Measurements from ENCODE around the gene ANKRD12. TPM values are rescaled to one million over a fixed set of nuclear protein-coding genes. Genes with fewer than 3 reads are reported as not detected.

ANKRD12 gene
- total RNA-seq, 2 experiments from 2014 or later: 33.1 to 33.9 TPM

GRCh38 chr18:9325716-9326115, 189.1 kb downstream of the ANKRD12 start:
- Mint-ChIP-seq H3K9me3 (no peaks in the 10 kb centered on the region), H3K4me1 (no peaks in the 10 kb centered on the region), H3K27me3 (no peaks in the 10 kb centered on the region), H3K4me3 (no peak overlapping the region), H3K36me3 (peaks cover 2% of the 10 kb centered on the region), H3K27ac (no peak overlapping the region)
- DNase-seq: no peak

GRCh38 chr18:9328776-9329175, 192.2 kb downstream of the ANKRD12 start:
- Mint-ChIP-seq H3K4me3 (no peak overlapping the region), H3K4me1 (peaks cover under 1% of the 10 kb centered on the region), H3K27ac (no peak overlapping the region), H3K9me3 (no peaks in the 10 kb centered on the region), H3K27me3 (peaks cover 2% of the 10 kb centered on the region), H3K36me3 (no peaks in the 10 kb centered on the region)
- DNase-seq: no peak

- no peak overlapping the region for H3K27ac Mint-ChIP-seq
- H3K36me3 Mint-ChIP-seq: no peaks in the 10 kb centered on the region
- H3K4me3 Mint-ChIP-seq: no peak overlapping the region
- H3K9me3 Mint-ChIP-seq: no peaks in the 10 kb centered on the region
- H3K27me3 Mint-ChIP-seq: peaks cover 5% of the 10 kb centered on the region
- peaks cover 5% of the 10 kb centered on the region for H3K4me1 Mint-ChIP-seq
- DNase-seq: no peak
These were observed 192.9 kb downstream of the ANKRD12 start for GRCh38 chr18:9329471-9329870.

- no peaks in the 10 kb centered on the region for H3K9me3 Mint-ChIP-seq
- peaks cover 5% of the 10 kb centered on the region for H3K27me3 Mint-ChIP-seq
- no peak for DNase-seq
- H3K4me1 Mint-ChIP-seq: peaks cover 7% of the 10 kb centered on the region
- no peaks in the 10 kb centered on the region for H3K36me3 Mint-ChIP-seq
- no peak overlapping the region for H3K27ac Mint-ChIP-seq
- no peak overlapping the region for H3K4me3 Mint-ChIP-seq
These were observed 193.8 kb downstream of the ANKRD12 start for GRCh38 chr18:9330419-9330818.

- H3K27ac Mint-ChIP-seq: peak overlapping the region; percentile 42
- H3K4me3 Mint-ChIP-seq: peak overlapping the region; percentile 87
- peak; percentile 43 for DNase-seq
- H3K9me3 Mint-ChIP-seq: no peaks in the 10 kb centered on the region
- peaks cover 24% of the 10 kb centered on the region for H3K4me1 Mint-ChIP-seq
- H3K36me3 Mint-ChIP-seq: peaks cover 2% of the 10 kb centered on the region
- H3K27me3 Mint-ChIP-seq: peaks cover 5% of the 10 kb centered on the region
These were observed 197.1 kb downstream of the ANKRD12 start for GRCh38 chr18:9333441-9334328.

GRCh38 chr18:9334329-9334972, 197.9 kb downstream of the ANKRD12 start, which contains the start of gene TWSG1:
TSS of gene TWSG1 (plus strand) at chr18:9334773. CDS start at chr18:9337230, 2,457 bp downstream.
- Mint-ChIP-seq H3K4me3 (peak within 1 kb of the TSS; percentile 87), H3K36me3 (peaks cover 2% of the 10 kb centered on the region), H3K4me1 (peaks cover 24% of the 10 kb centered on the region), H3K27me3 (peaks cover 5% of the 10 kb centered on the region), H3K27ac (peak within 1 kb of the TSS; percentile 42), H3K9me3 (no peaks in the 10 kb centered on the region)
- peak; percentile 95 for DNase-seq

GRCh38 chr18:9334973-9335696, 198.6 kb downstream of the ANKRD12 start:
- Mint-ChIP-seq H3K9me3 (no peaks in the 10 kb centered on the region), H3K27me3 (peaks cover 5% of the 10 kb centered on the region), H3K36me3 (peaks cover 2% of the 10 kb centered on the region), H3K4me1 (peaks cover 24% of the 10 kb centered on the region), H3K4me3 (peak overlapping the region; percentile 87), H3K27ac (peak overlapping the region; percentile 42)
- DNase-seq: peak; percentile 46

Other genes with a start within 250 kb of the ANKRD12 start
- 100 to 1,000 TPM; 302 to 307 TPM for gene NDUFV2, start 34.1 kb upstream of the ANKRD12 start, total RNA-seq
- 10 to 100 TPM; 11.3 to 12.8 TPM for gene TWSG1, start 198.0 kb downstream of the ANKRD12 start, total RNA-seq